Fibroblast of lung (primary cell): ENCODE data around the gene ABCC11.

Source experiments
- EZH2 ChIP-seq: IDR thresholded peaks from 2 replicates; pipeline ENCODE4 v1.5.1; 2012; ENCODE audit warnings: low read length, control low read depth, mild to moderate bottlenecking; ENCODE audit errors: missing control alignments
- TF ChIP-seq, protein P1 (sequence below), 2 donors: IDR thresholded peaks in 1 of 2; conservative IDR thresholded peaks in 1 of 2; 1 replicate in 1 of 2; 2 replicates in 1 of 2; pipeline ENCODE4 v1.5.1; 2011 to 2012; ENCODE audit warnings: low read length in 2 of 2, control low read depth in 1 of 2, inconsistent platforms in 1 of 2, low read depth in 1 of 2, mild to moderate bottlenecking in 1 of 2

GRCh38 chr16:48295488-48296281 is 48.3 kb upstream of the ABCC11 start:
- TF ChIP-seq, protein P1, sequence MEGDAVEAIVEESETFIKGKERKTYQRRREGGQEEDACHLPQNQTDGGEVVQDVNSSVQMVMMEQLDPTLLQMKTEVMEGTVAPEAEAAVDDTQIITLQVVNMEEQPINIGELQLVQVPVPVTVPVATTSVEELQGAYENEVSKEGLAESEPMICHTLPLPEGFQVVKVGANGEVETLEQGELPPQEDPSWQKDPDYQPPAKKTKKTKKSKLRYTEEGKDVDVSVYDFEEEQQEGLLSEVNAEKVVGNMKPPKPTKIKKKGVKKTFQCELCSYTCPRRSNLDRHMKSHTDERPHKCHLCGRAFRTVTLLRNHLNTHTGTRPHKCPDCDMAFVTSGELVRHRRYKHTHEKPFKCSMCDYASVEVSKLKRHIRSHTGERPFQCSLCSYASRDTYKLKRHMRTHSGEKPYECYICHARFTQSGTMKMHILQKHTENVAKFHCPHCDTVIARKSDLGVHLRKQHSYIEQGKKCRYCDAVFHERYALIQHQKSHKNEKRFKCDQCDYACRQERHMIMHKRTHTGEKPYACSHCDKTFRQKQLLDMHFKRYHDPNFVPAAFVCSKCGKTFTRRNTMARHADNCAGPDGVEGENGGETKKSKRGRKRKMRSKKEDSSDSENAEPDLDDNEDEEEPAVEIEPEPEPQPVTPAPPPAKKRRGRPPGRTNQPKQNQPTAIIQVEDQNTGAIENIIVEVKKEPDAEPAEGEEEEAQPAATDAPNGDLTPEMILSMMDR (conservative IDR thresholded peaks at IDR 0.05 in 1 of 2, IDR thresholded peaks at IDR 0.05 in 1 of 2; ENCODE audit: low read depth in 1 of 2, low read length in 2 of 2) = no peak
- TF ChIP-seq EZH2 = no peak
